Measurements from ENCODE around the gene ADGRD1.

- no peak for TF ChIP-seq CTCF (IDR thresholded peaks at IDR 0.05; ENCODE audit: borderline replicate concordance, extremely low read depth, low read length, poor library complexity, severe bottlenecking)
- no peak for TF ChIP-seq EZH2 (IDR thresholded peaks at IDR 0.05; ENCODE audit: borderline replicate concordance, low read depth, low read length, severe bottlenecking)
These were observed 21.4 kb downstream of the ADGRD1 start for GRCh38 chr12:130975116-130975515.

All from DND-41 (cell line).